Stimulated activated CD4-positive, alpha-beta T cell treated with anti-CD3 and anti-CD28 coated beads, Interleukin-2, amount 100 ng/mL, for 4 hours (primary cell): ENCODE measurements around the gene STMN3.

Experiments used
- DNase-seq: peaks from one replicate; pipeline ENCODE4 v3.0.0-alpha.2; 2020; ENCODE audit warnings: low read depth

Gene STMN3

DNA sequence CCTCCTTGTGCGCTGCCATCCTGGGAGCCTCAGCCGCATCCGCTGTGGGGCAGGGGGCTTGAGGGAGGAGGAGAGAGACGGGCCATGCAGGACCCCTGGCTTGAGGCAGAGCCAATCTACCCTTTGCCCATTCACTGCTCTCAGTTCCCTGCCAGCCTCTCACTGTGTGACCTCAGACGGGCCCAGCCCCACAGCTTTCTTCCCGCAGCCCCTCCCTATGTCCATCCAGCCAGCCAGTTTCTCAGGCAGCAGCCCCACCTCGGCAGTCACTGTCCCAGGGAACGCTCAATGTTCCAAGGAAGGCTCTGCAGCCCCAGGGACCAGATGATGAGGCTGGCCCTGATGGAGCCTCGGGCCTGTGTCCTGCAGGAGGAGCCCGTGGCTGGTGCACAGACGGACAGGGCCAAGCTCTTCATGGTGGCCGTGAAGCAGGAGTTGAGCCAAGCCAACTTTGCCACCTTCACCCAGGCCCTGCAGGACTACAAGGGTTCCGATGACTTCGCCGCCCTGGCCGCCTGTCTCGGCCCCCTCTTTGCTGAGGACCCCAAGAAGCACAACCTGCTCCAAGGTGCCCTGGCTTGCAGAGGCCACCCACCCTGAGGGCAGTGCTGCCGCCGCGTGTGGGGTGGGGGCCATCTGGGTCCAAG is 39.3 kb upstream of the STMN3 start:
- DNase-seq = no peak

DNA sequence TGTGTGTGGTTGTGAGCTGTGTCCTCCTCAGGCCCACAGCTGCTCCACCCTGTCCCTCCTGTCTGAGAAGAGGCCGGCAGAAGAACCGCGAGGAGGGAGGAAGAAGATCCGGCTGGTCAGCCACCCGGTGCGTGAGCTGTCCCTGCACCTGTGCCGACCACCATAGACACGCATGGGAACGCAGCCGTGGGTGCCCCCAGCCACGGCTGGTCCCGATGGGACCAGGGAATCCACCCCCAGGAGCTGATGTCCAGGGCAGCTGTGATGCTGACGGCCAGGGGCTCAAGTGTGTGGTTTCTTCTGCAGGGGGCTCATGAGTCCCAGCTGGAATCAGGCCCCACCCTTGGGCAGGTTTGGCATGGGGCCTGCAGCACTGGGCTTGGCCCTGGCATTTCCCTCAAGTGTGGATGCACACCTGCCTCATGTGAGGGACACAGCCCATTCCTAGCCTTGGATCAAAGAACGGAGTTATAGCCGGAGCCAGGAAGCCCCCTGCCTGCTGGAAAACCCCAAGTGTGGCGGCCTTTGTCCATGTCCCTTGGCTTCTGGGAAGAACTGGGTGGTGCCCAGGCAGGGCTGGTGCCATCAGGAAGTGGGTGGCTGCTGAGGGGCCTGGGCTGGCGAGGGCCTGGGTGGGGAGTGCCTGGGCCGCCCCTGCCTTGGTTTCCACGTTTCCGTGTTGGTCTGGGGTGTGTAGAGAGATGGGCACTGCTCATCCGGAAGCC is 38.6 kb upstream of the STMN3 start:
- DNase-seq = no peak

DNA sequence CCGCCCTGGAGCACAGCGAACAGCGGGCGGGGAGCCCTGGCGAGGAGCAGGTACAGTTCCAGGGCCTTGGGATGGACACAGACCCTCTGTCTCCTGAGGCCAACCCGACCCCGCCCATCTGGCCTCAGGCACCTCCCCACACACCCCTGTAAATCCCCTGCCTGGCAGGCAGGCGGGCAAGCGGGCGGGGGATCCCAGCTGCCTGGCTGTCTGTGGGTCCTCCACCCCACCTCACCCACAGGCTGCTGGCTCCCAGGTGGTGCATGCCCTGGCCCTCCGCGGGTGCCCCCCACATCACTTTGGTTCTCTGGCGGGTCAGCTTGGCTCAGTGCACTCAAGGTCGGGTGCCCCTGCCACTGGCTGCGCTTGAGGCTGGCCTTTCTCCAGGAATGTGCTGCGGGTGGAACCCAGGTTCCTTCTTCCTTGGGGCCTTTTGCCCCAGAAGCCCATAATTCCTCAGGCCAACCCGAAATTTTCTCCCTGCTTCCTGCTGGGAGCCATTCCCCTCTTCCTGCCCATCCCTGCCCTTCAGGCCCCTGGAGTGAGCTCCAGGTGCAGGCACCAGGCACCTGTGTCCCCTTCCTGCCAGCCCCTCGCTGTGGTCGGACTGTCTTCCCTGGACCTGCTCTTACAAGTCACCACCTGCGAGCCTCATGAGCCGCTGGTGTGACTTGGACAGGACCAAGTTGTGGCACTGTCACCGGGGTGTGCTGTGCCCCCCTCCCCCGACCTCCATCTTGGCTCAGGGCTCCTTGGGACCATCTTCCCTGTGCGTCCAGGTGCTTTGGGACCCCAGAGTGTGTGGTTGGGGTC is 37.9 kb upstream of the STMN3 start:
- no peak for DNase-seq

DNA sequence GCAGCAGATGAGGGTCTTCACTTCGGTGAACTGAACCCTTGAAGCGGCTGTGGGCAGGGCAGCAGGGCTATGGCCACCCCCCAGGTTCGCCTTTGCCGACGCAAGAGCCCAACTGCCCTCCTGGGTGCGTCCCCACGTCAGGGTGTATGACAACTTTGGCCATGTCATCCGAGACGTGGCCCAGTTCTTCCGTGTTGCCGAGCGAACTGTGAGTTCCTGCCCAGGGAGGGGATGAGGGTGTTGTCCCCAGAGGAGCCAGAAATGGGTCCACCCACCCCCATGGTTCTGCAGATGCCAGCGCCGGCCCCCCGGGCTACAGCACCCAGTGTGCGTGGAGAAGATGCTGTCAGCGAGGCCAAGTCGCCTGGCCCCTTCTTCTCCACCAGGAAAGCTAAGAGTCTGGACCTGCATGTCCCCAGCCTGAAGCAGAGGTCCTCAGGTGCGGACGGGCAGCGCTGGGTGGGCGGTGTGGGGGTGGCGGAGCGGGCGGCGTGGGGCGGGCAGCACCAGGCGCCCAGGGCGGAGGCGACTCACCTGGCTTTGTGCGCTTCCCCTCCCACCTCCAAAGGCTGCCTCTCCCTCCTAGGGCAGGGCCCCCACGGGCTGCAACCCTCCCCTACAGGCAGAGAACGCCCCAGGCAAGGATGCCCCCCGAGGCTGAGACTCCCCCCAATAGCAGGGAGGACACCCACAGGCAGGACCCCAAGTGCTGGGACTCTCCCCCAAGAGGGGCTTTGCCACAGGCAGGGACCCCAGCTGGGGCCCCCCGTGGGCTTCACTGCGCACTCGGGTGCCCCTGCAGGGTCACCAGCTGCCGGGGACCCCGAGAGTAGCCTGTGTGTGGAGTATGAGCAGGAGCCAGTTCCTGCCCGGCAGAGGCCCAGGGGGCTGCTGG is 37.0 kb upstream of the STMN3 start:
- DNase-seq = no peak

DNA sequence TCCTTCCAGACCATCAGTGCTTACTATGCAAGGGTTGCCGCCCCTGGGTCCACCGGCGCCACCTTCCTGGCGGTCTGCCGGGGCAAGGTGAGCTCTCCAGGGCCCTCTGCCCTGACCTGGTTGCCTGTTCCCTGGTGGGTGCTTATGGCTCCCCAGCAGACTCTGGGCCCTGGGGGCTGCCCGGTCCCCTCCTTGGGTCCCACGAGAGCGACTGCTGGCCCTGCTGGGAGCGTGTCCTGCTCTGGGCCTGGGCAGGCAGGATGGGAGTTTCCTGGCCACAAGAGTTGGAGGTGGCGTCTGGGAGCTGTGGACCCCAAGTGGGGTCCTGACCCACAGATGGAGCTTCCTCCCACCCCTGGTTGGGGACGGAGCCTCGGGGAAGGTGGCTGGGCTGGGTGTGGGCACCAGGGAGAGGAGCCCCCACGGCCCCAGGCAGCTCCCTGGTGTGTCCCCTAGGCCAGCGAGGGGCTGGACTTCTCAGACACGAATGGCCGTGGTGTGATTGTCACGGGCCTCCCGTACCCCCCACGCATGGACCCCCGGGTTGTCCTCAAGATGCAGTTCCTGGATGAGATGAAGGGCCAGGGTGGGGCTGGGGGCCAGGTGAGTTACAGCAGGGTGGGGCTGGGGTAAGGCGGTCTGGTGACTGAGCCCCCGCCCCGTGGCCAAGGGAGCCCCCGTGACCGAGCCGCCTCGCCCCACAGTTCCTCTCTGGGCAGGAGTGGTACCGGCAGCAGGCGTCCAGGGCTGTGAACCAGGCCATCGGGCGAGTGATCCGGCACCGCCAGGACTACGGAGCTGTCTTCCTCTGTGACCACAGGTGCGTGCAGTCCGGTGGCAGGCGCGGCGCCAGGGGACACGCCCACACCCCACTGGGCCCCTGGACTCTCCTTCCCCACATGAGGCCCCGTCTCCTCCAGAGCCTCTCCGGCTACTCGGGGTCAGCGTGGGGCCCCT is 36.1 kb upstream of the STMN3 start:
- no peak for DNase-seq

DNA sequence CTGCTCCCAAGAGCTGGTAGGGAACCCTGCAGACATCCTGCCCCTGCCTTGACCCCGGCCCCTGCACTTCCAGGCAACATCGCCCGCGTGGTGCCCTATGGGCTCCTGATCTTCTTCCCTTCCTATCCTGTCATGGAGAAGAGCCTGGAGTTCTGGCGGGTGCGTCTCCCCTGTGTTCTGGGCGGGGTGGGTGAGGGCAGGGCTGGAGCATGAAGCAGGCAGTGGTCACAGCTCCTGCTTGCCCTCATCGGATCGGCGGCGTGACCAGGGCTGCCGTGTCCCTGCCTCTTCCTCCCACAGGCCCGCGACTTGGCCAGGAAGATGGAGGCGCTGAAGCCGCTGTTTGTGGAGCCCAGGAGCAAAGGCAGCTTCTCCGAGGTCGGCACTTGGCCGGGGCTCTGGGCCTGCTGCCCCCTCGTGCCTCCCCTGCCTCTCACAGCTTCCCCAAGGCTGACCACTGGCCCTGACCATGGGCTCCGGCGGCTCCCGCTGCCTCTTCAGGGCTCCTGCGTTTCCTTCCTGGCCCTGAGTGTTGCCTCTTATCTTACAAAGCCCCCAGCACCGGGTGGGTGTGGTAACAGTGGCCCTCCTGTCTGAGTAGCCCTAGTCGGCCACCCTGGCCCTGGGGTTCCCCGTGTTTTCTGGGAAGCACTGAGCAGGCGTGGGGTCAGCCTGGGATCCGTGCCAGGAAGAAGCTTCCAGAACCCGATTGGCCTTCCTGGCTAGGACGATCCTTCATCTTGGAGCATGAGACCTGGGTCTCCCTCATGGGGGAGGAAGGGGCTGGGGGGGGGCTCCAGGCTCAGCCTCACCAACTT is 35.2 kb upstream of the STMN3 start:
- DNase-seq = no peak

DNA sequence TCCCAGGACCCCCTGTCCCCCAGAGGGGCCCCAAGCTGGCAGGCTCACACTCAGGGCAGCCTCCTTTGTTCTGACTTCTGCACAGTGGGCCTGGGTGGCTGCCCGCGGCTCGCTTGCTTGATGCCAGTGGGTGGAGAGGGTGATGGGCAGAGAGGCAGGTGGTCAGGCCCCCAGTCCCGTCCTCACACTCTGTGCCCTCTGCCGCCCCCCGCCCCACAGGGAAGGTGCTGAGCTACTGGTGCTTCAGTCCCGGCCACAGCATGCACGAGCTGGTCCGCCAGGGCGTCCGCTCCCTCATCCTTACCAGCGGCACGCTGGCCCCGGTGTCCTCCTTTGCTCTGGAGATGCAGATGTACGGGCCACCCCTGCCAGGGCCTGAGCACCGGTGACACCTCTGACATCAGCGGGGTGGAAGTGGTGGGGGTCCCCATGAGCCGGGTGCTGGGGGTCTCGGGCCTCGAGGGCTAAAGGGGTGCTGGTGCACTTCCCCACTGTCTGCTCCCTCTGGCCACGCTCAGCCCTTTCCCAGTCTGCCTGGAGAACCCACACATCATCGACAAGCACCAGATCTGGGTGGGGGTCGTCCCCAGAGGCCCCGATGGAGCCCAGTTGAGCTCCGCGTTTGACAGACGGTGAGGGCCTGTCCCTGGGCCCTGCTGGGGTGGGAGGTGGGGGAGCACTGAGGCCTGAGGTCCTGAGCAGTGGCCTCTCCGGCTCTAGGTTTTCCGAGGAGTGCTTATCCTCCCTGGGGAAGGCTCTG is 34.4 kb upstream of the STMN3 start:
- no peak for DNase-seq

DNA sequence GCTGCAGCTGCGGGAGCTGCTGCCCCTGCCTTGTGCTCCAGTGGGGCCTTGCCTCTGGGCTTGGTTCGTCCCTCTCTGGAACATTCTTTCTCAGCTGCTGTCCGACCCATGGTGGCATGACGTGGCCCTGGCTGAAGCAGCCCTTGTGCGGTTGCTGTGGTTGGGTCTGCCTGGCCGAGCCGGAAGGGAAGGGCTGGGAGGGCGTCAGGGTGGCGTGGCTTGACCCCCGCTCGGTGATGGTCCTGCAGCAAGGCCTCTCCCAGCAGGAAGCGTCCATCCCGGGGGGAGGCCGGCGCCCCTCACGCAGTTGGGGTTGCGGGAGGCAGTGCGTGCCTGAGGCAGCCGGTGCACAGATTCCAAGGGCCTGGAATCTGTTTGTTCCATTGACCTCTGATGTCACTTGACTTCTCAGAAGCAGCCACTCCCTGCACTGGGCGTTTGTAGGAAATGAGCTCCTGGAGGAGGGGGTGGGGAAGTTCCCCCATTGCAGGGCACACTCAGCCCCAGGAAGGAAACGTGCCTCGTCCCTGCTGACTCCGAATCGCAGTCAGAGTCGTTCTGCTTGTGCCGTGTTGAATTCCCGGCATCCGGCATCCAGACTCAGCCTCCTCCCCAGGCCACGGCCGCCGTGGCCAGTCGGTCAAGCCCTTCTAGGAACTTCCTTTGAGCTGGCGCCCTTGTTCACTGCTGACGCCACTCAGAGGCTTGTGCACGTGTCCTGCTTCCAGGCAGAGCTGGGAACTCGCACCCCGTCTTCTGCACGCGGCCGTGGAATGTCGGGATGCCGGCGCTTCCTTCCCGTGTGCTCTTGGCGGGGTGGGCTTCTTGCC is 33.5 kb upstream of the STMN3 start:
- peak; percentile 72 for DNase-seq

DNA sequence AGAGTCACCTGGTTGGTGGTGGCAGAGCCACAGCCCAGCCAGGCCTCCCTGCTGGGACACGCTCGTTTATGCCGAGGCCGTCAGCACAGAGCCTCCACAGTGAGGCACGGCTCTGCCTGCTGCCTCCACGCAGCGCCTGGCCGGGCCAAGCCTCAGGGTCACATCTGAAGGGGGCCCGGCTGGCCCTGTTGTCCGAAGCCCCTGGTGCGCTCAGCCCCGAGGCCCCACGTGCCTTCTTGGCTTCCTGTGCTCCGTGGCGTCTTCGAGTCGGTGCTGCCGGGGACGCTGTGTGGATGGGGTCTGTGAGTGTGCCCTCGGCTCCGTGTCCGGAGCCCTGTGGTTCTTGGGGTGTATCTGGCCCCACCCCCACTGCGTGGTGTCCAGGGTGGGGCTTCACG is 32.9 kb upstream of the STMN3 start:
- DNase-seq = no peak

DNA sequence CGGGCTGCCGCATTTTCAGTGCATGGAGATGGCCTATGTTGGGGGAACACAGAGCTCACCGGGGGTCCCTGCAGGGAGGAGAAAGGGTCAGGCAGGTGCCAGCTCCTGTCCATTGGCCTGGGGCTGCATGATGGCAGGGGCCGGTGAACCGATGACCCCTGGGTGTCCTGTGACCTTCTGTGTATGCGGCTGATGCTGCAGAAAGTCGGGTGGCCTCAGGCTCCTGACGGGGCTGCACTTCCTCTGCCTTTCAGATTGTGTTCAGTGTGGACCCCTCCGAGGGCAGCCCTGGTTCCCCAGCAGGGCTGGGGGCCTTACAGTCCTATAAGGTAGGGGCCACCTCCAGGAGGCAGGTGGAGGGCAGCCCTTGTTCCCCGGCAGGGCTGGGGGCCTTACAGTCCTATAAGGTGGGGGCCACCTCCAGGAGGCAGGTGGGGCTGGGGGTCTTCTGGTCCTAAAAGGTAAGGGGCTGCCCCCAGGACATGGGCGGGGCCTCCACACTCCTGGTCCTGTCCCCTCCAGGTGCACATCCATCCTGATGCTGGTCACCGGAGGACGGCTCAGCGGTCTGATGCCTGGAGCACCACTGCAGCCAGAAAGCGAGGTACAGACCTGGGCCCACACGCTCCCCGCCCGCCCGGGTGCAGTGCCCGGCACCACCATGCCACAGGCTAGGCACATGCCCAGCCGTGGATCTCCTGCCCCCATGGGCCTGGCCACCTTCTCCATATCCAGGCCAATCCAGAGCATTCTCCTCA is 32.2 kb upstream of the STMN3 start:
- no peak for DNase-seq

DNA sequence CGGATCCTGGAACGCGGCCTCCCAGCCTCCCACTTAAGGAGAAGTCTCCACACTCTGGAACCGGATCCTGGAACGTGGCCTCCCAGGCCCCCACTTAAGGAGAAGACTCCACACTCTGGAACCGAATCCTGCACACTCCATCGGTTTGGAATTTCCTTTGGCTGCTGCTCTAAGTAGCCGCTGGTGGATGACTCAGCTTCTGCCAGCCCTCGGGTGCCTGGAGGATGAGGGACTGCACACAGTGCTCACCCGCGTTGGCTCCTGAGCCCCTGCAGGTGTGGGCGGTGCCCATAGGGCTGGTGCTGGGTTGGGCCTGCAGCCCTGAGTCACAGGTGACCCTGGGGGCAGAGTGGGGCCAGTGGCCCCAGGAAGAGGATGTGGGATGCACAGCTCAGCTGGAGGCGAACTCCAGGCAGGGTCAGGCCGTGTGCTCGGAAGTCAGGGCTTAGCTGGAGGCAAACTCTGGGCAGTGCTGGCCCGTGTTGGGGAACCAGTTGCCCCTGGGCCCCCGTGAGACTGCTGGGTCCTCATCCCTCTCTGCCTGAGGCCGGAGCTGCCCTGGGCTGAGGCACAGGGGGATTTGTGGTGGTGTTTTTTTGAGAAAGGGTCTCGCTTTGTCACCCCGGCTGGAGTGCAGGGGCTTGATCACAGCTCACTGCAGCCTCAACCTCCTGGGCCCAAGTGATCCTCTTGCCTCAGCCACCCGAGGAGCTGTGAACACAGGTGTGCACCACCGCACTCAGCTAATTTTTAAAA is 29.3 kb upstream of the STMN3 start:
- DNase-seq = no peak

DNA sequence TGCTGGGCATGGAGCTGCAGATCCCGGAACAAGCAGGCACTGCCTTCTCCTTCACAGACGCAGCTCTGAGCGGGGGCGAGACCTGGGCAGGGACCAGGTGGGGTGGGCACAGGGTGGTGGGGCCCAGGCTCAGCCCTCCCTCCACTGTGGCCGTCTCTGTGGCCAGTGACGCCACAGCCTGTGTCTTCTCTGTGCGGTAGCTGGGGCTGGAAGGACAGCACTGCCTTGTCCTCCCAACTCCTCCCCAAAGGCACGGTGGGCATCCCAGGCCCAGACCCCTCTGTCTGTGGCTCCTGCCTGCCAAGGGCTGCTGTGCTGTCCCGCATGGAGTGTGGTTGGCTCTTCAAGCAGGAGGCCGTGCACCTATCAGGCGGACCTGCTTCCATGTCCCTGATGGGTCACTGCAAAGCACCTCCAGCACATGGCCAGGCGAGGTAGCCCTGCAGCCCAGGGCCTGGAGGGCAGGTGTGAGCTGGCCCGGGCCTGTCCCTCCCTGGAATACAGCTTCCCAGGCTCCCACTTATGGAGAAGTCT is 28.5 kb upstream of the STMN3 start:
- no peak for DNase-seq

DNA sequence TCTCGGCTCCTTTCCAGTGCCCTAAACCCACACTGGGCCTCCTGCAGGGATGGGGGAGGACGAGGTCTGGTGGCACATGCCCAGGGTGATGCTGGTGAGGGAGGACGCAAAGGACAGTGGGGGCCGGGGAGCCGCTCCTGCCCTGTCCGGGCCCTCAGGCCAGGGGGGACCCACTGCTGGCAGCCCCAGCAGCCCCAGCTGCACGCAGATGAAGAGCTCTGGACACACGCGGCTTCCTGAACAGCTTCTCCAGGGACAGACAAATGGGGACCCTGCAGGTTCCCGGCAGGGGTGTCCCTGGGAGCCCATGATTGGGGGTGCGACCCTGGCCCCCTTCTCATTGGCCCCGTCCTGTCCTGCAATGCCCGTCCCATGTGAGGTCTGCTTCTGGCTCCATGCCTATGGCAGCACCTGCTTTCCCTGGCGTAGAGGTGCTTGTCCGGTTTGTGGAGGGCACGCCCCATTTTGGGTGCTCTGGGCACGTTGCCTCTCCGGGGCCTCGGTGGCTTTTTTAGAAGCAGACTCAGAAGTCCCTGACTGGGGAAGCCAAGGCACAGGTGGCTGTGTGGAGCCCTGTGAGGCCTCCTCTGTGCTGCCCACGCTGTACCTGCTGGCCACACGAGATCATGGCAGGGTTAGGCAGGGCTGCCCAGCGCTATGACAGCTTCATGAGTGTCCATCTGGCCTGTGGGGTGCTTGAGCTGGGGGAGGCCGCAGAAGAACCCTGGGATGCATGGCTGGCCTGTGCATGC is 27.8 kb upstream of the STMN3 start:
- DNase-seq = no peak

DNA sequence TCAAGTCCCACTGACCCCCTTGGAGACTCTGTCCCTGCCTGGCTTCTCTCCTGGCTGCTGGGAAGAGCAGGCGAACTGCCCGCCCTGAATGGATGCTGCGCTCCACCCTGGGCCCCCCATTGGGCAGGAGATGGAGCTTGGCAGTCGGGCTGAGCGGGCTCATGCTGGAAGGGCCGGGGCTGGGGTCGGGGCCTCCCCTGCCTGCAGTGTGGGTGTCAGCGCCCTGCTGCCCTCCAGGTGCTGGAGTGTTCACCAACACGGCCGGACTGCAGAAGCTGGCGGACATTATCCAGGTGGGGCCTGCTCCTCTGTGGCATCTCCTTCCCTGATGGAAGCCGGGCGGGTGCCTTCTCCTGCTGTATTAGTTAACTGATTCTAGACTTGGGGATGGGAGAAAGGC is 27.2 kb upstream of the STMN3 start:
- DNase-seq = no peak

DNA sequence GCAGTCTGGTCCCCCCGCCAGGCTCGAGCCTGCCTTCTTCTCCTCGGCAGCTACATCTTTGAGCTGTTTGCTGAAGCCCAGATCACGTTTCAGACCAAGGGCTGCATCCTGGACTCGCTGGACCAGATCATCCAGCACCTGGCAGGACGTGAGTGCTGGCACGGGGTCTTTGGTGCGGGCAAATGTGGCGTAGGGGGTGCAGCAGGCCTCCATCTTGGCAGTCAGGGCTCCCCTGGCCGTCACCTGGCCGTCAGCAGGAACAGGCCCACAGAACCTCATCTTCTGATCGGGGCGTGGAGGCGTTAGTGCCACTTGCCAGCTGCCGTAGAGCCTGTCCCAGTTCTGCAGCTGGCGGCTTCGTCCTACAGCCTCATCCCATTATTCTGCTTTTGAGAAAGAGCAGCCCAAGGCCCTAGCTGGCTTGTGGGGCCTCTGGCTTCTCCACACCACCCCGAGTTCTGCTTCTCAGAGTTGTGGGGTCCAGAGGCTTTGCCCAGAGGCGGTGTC is 26.6 kb upstream of the STMN3 start:
- no peak for DNase-seq
